KMS-11 (cell line): ENCODE results near the gene GARIN3.

Experiments
- H2AFZ ChIP-seq: fragments of 200-600 bp; sonication (generic); 2 replicates; pipeline ENCODE4 v1.6.1; 2016; ENCODE audit warnings: antibody characterized with exemption, mixed run types, low read depth
- H3K27ac ChIP-seq: fragments of 200-600 bp; sonication (generic); 2 replicates; pipeline ENCODE4 v1.6.1; 2016; ENCODE audit warnings: mild to moderate bottlenecking, mixed run types
- H3K27me3 ChIP-seq: fragments of 200-600 bp; sonication (generic); 2 replicates; pipeline ENCODE4 v1.6.1; 2017; ENCODE audit warnings: mild to moderate bottlenecking, low read depth, mixed run types, moderate library complexity; ENCODE audit not compliant: insufficient read depth
- H3K36me3 ChIP-seq: fragments of 200-600 bp; sonication (generic); 2 replicates; pipeline ENCODE4 v1.6.1; 2017; ENCODE audit warnings: mild to moderate bottlenecking, mixed run types; ENCODE audit not compliant: insufficient read depth
- H3K4me1 ChIP-seq: fragments of 200-600 bp; sonication (generic); 2 replicates; pipeline ENCODE4 v1.6.1; 2016; ENCODE audit warnings: mild to moderate bottlenecking, low read depth, mixed run types; ENCODE audit not compliant: poor library complexity, severe bottlenecking
- H3K4me2 ChIP-seq: fragments of 200-600 bp; sonication (generic); 2 replicates; pipeline ENCODE4 v1.7.0; 2016; ENCODE audit warnings: mild to moderate bottlenecking, mixed run types
- H3K4me3 ChIP-seq: fragments of 200-600 bp; sonication (generic); IDR thresholded peaks from 2 replicates; pipeline ENCODE4 v1.6.1; 2017; ENCODE audit warnings: low read depth, low read length, mixed read lengths; ENCODE audit not compliant: insufficient read depth
- H3K79me2 ChIP-seq: fragments of 200-600 bp; sonication (generic); 2 replicates; pipeline ENCODE4 v1.6.1; 2016; ENCODE audit warnings: low read depth, mixed run types; ENCODE audit not compliant: insufficient read depth
- H3K9ac ChIP-seq: fragments of 200-600 bp; sonication (generic); 2 replicates; pipeline ENCODE4 v1.6.1; 2016; ENCODE audit warnings: mild to moderate bottlenecking, mixed run types
- H4K20me1 ChIP-seq: fragments of 200-600 bp; sonication (generic); 2 replicates; pipeline ENCODE4 v1.6.1; 2016; ENCODE audit warnings: mild to moderate bottlenecking, mixed run types; ENCODE audit not compliant: insufficient read depth
- CTCF ChIP-seq: fragments of 200-600 bp; sonication (generic); conservative IDR thresholded peaks from 2 replicates; pipeline ENCODE4 v1.6.1; 2017; ENCODE audit warnings: low read depth, mild to moderate bottlenecking, antibody characterized with exemption, low read length, moderate library complexity, mixed read lengths

Gene GARIN3

GRCh38 chr5:157165668-157166067 lies 396 bp downstream of the GARIN3 start:
- Histone ChIP-seq H3K4me2 (no peak overlapping the region), H3K9ac (no peak overlapping the region), H3K4me3 (no peak overlapping the region), H2AFZ (no peak overlapping the region), H3K36me3 (no peaks in the 10 kb centered on the region), H3K79me2 (no peaks in the 10 kb centered on the region), H3K4me1 (no peaks in the 10 kb centered on the region), H3K27me3 (no peaks in the 10 kb centered on the region), H4K20me1 (no peaks in the 10 kb centered on the region), H3K27ac (no peak overlapping the region)
- no peak for TF ChIP-seq CTCF

GRCh38 chr5:157165261-157165660 lies 803 bp downstream of the GARIN3 start:
- TF ChIP-seq CTCF: no peak
- Histone ChIP-seq H3K9ac (no peak overlapping the region), H3K4me1 (no peaks in the 10 kb centered on the region), H3K79me2 (no peaks in the 10 kb centered on the region), H2AFZ (no peak overlapping the region), H3K4me3 (no peak overlapping the region), H3K27me3 (no peaks in the 10 kb centered on the region), H3K36me3 (no peaks in the 10 kb centered on the region), H4K20me1 (no peaks in the 10 kb centered on the region), H3K27ac (no peak overlapping the region), H3K4me2 (no peak overlapping the region)

GRCh38 chr5:157164521-157164920 lies 1.5 kb downstream of the GARIN3 start:
- no peak for TF ChIP-seq CTCF
- H3K27ac ChIP-seq: no peak overlapping the region
- H2AFZ ChIP-seq: no peak overlapping the region

GRCh38 chr5:157162919-157163510 lies 3.0 kb downstream of the GARIN3 start:
- Histone ChIP-seq H3K79me2 (no peaks in the 10 kb centered on the region), H3K4me1 (no peaks in the 10 kb centered on the region), H4K20me1 (no peaks in the 10 kb centered on the region), H3K27ac (no peak overlapping the region), H3K9ac (no peak overlapping the region), H3K36me3 (no peaks in the 10 kb centered on the region), H2AFZ (no peak overlapping the region), H3K27me3 (no peaks in the 10 kb centered on the region), H3K4me2 (no peak overlapping the region), H3K4me3 (no peak overlapping the region)
- no peak for TF ChIP-seq CTCF

More at GRCh38 chr5:157164521-157164920, 1.5 kb downstream of the GARIN3 start:
- H3K79me2 ChIP-seq: no peaks in the 10 kb centered on the region
- no peaks in the 10 kb centered on the region for H3K4me1 ChIP-seq
- H3K36me3 ChIP-seq: no peaks in the 10 kb centered on the region
- H3K27me3 ChIP-seq: no peaks in the 10 kb centered on the region
- no peak overlapping the region for H3K4me2 ChIP-seq
- H3K9ac ChIP-seq: no peak overlapping the region
- no peaks in the 10 kb centered on the region for H4K20me1 ChIP-seq
- no peak overlapping the region for H3K4me3 ChIP-seq
